Measurements from ENCODE around the gene POU6F1. TPM values are rescaled to one million over a fixed set of nuclear protein-coding genes. Genes with fewer than 3 reads are reported as not detected.
"Not testable (repeated sequence)": the region's sequence is repeated elsewhere in the genome, so short reads cannot be mapped to it uniquely, and the experiment has no call there.

The POU6F1 gene, protein sequence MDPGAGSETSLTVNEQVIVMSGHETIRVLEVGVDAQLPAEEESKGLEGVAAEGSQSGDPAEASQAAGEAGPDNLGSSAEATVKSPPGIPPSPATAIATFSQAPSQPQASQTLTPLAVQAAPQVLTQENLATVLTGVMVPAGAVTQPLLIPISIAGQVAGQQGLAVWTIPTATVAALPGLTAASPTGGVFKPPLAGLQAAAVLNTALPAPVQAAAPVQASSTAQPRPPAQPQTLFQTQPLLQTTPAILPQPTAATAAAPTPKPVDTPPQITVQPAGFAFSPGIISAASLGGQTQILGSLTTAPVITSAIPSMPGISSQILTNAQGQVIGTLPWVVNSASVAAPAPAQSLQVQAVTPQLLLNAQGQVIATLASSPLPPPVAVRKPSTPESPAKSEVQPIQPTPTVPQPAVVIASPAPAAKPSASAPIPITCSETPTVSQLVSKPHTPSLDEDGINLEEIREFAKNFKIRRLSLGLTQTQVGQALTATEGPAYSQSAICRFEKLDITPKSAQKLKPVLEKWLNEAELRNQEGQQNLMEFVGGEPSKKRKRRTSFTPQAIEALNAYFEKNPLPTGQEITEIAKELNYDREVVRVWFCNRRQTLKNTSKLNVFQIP
- total RNA-seq: 5.7 and 7.2 TPM in 2 replicates

DNA sequence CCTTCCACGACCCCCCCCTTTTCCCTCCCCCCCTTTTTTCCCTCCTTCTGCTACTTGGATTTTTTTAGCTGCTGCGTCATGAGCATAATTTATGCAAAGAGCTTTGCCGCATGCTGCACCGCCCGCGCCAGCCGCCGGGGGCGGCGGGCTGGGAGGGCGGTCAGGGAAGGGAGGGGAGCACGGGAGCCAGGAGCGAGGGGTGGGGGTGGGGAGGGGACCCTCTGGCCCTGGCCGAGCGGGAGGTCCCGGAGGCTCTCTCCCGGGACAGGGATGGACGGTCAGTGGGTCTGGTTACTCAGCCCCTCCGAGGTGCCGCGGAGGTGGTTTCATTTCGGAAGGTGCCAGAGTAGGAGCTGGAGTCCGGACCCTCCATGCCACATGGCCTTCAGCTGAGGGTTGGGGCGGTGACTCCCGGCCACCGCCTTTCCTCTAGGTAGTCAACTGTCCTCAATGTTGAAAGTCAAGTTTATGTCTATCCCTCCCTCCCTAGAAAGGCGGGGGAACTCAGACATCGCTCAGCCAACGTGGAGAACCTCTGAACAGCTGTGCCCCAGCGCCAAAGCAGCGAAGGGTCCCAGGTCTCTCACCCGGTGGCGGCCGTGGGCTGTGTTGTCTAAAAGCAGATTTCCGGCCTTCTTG lies at the start of gene POU6F1:
Gene POU6F1 (minus strand): TSS at position 95 of the 639 bp plus-strand sequence. CDS start 11,226 bp downstream, outside the sequence.
- intact Hi-C loops (cut with micrococcal nuclease): loop anchor here (1.0 to 5.0 kb wide), 10 partner anchors 20 to 456 kb away; partner anchors contain the start of genes ATF1, CSRNP2, DAZAP2 and LETMD1

DNA sequence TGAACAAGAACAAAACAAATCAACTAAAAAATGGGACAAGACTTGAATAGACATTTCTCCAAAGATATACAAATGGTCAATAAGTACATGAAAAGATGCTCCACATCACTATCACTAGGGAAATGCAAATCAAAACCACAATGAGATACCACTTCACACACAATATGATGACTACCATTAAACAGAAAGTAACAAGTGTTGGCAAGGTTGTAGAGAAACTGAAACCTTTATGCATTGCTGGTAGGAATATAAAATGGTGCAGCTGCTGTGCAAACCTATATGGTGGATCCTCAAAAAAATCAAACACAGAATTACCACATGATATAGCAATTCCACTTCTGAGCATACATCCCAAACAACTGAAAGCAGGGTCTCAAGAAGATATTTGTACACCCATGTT lies 47.2 kb upstream of the POU6F1 start:
- intact Hi-C loops (cut with micrococcal nuclease): loop anchor here (1.0 to 2.0 kb wide), 6 partner anchors 27 to 216 kb away; partner anchors contain the start of genes CSRNP2, DAZAP2, LETMD1 and POU6F1

DNA sequence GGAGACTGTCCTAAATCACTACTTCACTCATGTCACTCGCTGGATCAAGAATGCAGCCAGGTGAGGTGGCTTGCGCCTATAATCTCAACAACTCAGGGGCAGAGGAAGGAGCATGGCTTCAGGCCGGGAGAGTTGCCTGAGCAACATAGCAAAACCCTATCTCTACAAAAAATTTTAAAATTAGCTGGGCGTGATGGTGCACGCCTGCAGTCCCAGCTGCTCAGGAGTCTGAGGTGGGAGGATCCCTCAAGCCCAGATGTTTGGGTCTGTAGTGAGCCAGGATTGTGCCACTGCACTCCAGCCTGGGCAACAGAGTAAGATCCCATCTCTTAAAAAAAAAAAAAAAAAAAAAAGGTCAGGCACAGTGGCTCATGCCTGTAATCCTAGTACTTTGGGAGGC lies 46.4 kb upstream of the POU6F1 start:
- intact Hi-C loops (cut with micrococcal nuclease): loop anchor here (2.0 kb wide), 1 partner anchor 215 kb away; the partner anchor contains the start of gene LETMD1

DNA sequence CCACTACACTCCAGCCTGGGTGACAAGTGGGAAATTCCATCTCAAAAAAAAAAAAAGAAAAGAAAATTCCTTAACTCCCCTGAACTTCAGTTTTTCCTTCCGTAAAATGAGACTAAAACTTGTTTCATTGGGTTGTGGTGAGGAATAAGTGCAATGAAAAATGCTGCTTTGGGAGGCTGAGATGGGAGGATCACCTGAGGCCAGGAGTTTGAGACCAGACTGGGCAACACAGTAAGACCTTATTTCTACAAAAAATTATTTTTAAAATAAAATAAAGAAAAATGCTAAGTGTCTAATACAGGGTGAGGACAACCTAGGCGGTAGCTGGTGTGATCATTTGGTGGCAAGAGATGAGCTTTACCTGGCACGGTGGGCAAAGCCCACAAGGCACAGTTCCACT lies 45.5 kb upstream of the POU6F1 start:
- intact Hi-C loops (cut with micrococcal nuclease): no loop called here

DNA sequence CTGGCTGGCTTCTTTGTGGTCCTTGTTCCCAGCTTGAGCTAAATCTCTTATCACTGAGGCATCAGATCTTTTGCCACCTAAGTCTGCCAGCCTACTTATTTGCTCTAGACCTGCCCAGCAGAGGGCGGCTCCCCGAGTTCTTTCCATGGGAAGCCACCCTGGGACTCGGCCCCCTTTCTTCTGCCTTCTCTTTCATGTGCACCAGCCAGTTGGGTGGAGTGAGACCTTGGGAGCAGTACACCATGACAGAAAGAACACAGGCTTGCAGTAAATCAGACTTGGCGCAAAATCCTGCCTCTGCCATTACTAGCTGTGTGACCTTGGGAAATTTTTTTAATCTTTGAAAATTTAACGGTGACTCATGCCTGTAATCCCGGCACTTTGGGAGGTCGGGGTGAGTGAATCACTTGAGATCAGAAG lies 44.9 kb upstream of the POU6F1 start:
- intact Hi-C loops (cut with micrococcal nuclease): no loop called here

DNA sequence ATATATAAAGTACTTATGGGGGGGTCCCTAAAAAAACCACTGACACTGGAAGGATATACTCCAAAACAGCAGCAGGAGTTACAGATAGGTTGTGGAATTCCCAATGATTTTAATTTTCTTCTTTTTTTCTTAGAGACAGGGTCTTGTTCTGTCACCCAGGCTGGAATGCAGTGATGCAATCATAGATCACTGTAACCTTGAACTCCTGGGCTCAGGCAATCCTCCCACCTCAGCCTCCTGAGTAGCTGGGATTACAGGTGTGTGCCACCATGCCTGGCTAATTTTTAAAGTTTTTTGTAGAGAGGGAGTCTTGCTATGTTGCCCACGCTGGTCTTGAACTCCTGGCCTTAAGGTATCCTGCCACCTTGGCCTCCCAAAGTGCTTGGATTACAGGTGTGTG lies 41.7 kb upstream of the POU6F1 start:
- intact Hi-C loops (cut with micrococcal nuclease): not testable (repeated sequence)

DNA sequence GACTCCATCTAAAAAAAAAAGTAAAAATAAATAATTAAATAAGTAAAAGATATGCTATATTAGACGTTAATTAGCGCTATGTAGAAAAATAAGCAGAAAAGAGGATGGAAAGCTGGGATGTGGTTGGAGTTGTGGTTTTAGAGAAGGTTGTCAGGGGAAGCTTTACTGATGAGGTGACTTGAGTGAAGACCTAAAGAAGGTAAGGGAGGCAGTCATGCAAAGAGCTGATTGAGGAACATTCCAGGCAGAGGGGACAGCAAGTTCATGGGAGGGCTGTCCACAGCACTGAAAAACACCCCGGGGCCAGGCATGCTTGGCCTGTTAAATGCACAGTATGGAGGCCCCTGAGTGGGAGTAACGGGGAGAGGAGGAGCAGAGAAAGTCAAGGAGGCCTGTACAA lies 36.7 kb upstream of the POU6F1 start:
- intact Hi-C loops (cut with micrococcal nuclease): no loop called here

DNA sequence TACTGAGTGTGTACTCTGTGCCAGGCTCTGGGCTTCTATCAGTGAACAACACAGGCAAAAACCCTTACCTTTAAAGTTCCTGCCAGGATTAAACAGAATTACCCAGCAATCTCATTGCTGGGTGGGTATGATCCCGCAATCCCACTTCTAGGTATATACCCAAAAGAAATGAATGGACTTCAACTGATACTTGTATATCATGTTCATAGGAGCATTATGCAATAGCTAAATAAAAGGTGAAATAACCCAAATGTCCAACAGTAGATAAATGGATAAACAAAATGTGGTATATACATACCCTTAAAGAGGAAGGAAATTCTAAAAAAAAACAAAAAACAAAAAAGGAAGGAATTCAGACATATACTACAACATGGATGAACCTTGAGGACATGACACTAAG lies 35.4 kb upstream of the POU6F1 start:
- intact Hi-C loops (cut with micrococcal nuclease): no loop called here

DNA sequence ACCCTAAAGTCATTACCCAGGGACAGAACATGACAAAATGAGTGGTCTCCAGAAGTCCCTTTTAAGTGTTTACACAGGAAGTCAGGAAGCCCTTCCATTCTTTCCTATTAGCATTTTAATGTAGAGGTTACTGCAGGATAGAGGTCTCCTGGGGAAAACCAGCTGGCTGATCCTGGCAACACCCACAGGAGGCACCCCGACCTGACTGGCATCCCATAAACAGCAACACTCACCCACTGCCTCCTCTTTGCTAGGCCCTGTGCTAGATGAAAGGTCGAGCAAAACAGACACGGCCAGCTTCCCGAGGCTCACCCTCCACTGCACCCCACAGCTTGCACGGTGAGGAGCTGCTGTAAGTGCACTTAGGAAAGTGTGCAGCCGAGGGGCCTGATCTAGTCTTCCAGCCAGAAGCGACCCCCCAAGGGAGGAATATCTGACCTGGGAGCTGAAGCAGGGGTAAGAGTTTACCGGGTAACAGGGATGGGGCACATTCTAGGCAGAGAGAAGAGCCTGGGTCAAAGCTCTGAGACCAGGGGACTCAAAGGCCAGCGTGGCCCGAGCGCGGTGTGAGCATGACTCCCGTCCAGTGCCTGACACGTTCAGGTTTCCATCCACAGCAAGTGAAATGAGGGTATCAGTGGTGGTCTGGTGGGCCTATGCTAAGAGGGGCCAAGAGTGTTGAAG lies 29.8 kb upstream of the POU6F1 start:
- intact Hi-C loops (cut with micrococcal nuclease): no loop called here

DNA sequence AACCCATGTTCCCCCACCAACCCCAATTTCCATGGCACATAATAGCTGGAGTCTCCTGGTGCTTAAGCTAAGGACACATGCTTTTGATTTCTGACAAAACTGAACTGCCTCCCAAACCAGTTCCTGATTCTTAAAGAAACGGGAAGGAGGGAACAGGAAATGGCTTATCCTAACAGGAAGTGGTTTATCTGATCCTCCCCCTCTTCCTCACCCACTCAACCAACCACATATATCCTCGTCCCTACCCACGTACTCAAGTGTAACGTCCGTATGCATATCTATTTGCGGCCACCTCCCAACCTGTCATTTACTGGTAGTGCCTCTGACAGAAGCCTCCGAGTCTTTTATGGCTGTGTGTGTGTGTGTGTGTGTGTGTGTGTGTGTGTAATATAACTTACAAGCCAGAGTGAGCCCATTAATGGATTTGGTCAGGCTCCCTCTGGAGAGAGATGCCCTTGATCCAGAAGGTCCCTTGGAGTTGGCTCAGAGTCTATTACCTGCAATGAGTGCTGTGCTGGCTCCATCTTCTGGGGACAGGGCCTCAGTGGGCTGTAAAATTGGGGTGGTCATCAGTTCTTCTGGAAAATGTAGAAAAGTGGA lies 28.5 kb upstream of the POU6F1 start:
- intact Hi-C loops (cut with micrococcal nuclease): loop anchor here (1.0 kb wide), 1 partner anchor 8 kb away; the partner anchor contains the start of gene DAZAP2

DNA sequence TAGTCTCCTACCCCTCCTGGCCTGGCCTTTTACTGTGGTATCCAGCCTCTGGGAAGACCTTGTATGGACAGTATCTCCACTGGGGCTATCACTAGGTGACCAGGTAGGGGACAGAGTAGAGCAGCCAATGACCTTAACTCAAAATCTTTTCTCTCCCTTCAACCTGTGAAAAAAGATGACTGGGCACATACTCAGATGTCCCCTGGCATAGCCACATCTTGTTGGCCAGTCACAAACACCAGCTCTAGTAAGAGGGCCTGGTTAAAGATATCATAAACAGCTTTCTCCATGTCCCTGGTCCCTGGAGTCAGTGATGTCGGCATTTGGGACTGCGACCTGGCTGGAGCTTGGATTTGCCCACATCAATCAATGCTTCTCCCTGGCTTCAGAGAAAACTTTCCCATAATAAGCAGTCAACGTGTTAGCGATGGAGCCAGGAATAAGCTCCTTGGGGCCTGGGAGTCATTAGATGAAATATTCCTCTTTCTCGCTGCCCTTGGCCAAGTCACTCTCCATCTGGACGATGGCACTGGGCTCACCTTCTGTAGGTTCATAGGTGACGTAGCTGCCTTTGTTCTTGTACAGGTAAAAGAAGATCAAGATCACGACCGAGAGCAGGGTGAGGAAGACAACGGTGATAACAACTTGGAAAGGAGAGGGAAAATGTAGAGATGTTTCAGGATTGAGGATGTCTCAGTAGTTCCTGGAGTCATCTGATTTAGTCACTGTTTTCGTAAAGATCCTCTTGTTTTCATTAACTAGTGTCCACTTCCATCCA lies 27.8 kb upstream of the POU6F1 start:
- intact Hi-C loops (cut with micrococcal nuclease): loop anchor here (1.0 kb wide), 1 partner anchor 7 kb away; the partner anchor contains the start of gene DAZAP2

DNA sequence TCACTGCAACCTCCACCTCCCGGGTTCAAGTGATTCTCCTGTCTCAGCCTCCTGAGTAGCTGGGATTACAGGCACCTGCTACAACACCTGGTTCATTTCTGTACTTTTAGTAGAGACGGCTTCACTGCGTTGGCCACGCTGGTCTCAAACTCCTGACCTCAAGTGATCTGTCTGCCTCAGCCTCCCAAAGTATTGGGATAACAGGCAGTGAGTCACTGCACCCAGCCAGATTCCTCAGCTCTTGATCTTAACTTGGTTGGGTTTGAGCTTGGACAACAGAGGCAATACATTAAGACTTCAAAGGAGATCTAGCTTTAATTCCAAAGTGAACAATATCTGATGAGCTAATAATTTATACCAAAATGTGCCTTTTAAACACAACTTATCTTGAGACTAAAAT lies 26.4 kb upstream of the POU6F1 start:
- intact Hi-C loops (cut with micrococcal nuclease): no loop called here

DNA sequence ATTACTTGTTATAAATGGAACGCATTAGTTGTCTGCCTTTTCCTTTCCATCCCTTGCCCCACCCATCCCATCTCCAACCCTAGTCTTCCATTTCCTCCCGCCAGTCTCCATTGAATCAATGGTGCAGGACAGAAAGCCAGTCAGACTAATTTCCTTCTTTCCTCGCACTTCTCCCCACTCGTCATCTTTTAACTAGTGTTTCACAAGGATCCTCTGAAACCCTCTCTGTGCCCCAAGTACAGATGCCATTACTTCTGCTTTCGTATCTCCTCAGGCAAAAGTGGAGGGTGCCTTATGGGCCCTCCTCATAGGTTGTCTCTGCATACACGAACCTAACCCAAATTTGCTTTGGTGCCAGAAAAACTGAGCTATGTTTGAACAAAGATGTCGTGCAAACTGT lies 25.0 kb upstream of the POU6F1 start:
- intact Hi-C loops (cut with micrococcal nuclease): no loop called here

DNA sequence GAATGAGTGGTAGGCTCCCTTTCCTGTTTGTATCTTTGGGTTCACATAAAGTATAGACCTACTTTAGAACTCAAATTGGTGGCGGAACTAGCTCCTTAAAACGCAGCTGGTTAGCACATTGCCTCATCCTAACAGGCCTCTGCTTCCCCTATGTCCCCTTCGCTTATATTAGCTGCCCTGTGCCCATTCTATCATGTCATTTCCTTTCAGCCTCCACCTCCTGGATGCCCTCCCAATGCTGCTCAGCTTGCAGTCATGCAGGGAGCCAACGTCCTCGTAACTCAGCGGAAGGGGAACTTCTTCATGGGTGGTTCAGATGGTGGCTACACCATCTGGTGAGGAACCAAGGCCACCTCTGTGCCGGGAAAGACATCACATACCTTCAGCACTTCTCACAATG lies 24.3 kb upstream of the POU6F1 start:
- intact Hi-C loops (cut with micrococcal nuclease): no loop called here

DNA sequence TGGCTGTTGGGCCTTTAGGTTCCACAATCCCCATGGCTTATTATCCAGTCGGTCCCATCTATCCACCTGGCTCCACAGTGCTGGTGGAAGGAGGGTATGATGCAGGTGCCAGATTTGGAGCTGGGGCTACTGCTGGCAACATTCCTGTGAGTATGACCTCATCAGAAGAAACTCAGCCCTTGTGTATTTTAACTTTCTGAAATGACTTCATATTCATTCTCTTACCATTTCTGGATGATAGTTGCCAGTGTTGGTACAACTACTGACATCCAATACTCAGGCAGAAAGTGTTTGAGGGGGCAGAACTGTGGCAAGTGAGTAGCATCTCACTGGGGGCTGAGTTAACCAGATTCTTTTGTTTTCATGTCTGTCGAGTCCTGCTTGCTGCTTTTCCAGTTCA lies 23.1 kb upstream of the POU6F1 start:
- intact Hi-C loops (cut with micrococcal nuclease): no loop called here

DNA sequence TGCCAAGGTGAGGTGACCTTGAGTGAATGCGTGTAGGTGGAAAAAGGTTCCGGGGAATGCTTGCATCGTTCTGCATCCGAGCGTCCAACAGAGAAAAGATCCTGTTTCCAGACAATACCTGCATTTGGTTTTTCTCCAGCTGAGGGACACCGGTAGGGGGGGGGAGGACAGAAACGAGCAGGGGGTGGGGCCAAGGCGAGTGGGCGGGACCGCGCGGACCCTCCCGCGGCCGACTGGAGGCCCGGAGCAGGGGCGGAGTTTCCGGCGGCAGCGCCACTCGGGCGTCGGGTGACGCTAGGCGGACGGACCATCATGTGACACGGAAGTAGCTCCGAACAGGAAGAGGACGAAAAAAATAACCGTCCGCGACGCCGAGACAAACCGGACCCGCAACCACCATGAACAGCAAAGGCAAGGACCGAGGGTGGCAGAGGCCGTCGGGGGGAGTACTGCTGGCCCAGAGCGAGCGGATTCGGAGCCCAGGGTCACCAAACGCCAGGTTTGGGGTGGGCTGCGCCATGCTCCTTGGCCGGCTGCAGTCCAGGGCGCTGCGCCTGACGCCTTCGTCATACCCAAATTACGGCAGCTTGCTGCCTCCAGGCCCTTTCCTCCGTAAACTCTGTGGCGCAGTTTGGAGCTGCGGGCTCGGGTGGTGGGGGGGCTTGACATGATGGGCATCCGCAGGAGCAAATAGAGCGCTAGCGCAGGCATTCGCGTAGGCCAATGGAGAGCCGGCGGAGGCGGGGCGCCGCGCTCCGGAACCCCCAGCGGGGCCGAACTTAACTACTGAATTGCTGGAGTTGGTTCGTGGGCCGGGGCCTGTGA lies 20.9 kb upstream of the POU6F1 start, which contains the start of gene DAZAP2:
Gene DAZAP2 (plus strand): TSS at position 317 of the 825 bp plus-strand sequence. CDS start 82 bp downstream, at position 399.
- intact Hi-C loops (cut with micrococcal nuclease): loop anchor here (1.0 to 10.0 kb wide), 16 partner anchors 8 to 1213 kb away; partner anchors contain the start of genes CSRNP2, DIP2B, LETMD1 and POU6F1

DNA sequence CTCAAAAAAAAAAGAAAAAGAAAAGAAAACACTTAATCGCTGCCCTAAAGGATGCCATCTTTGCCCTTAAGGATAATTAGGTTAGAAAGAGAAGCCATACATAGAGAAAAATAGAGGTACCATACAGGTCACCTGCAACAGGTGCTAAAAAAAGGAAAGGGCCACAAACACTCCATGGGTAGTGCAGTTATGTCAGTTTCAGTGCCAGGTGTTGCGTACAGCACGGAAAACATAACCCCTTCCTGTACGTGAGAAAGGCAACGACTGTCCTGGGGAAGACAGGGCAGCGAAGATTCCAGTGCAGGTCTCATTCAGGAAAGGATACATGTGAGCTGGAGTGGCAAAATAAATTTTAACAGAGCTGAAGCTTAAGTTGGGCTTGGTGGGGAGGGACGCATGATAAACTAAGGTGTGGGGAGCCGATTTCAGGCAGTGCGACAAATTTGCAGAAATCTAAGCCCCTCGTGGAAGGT lies 20.2 kb upstream of the POU6F1 start:
- intact Hi-C loops (cut with micrococcal nuclease): loop anchor here (1.0 to 10.0 kb wide), 13 partner anchors 8 to 1213 kb away; partner anchors contain the start of genes CSRNP2, DIP2B, POU6F1 and RACGAP1

DNA sequence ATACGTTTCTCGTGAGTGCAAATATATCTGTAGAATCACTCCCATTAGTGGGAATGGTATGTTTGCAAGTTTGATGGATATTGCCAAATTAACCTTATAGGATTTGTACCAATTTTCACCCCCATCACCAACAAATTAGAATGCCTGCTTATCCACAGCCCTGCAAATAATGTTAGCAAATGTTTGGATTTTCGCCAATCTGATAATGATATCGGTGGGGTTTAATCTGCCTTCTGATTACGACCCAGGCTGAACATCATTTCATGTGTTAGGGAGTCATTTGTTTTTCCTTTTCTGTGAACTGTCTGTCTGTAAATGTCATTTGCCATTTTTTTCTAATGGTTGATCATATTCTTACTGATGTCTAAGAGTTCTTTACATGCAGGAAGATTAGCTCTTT lies 16.7 kb upstream of the POU6F1 start:
- intact Hi-C loops (cut with micrococcal nuclease): loop anchor here (10.0 kb wide), 1 partner anchor 730 kb away; the partner anchor contains the start of gene DIP2B

All from T-helper 1 cell treated with Interleukin-12 subunit alpha and Interleukin-12 subunit beta and Interleukin-4 antibody, amounts not matched to agents 30 ng/mL and 1 ng/mL, for 36 hours (primary cell).